HFF-Myc (cell line): ENCODE measurements around the gene COPS9.

Experiments used
- DNase-seq: peaks from one replicate; pipeline ENCODE4 v3.0.0-alpha.2; 2011; ENCODE audit warnings: low read depth; ENCODE audit errors: extremely low read depth
- H3K4me3 ChIP-seq: replicated peaks from 2 replicates; pipeline ENCODE4 v1.5.1; 2011; ENCODE audit warnings: low read depth, mild to moderate bottlenecking, control low read depth, low read length
- TF ChIP-seq, protein P1 (sequence below): IDR thresholded peaks from 2 replicates; pipeline ENCODE4 v1.5.1; 2012; ENCODE audit warnings: mild to moderate bottlenecking, low read depth, low read length, control low read depth; ENCODE audit errors: missing control alignments

The COPS9 gene

GRCh38 chr2:240170354-240170735 lies 34.2 kb upstream of the COPS9 start:
- no peak overlapping the region for H3K4me3 ChIP-seq
- DNase-seq = no peak
- TF ChIP-seq, protein P1, sequence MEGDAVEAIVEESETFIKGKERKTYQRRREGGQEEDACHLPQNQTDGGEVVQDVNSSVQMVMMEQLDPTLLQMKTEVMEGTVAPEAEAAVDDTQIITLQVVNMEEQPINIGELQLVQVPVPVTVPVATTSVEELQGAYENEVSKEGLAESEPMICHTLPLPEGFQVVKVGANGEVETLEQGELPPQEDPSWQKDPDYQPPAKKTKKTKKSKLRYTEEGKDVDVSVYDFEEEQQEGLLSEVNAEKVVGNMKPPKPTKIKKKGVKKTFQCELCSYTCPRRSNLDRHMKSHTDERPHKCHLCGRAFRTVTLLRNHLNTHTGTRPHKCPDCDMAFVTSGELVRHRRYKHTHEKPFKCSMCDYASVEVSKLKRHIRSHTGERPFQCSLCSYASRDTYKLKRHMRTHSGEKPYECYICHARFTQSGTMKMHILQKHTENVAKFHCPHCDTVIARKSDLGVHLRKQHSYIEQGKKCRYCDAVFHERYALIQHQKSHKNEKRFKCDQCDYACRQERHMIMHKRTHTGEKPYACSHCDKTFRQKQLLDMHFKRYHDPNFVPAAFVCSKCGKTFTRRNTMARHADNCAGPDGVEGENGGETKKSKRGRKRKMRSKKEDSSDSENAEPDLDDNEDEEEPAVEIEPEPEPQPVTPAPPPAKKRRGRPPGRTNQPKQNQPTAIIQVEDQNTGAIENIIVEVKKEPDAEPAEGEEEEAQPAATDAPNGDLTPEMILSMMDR = no peak

- H3K4me3 ChIP-seq = no peak overlapping the region
- TF ChIP-seq, protein P1 = no peak
- DNase-seq = no peak
Observed at GRCh38 chr2:240169486-240170353, 33.6 kb upstream of the COPS9 start.

GRCh38 chr2:240168546-240169361 lies 32.6 kb upstream of the COPS9 start:
- no peak overlapping the region for H3K4me3 ChIP-seq
- DNase-seq = no peak
- TF ChIP-seq, protein P1 = no peak

- H3K4me3 ChIP-seq = no peak overlapping the region
- no peak for DNase-seq
- TF ChIP-seq, protein P1 = no peak
Observed at GRCh38 chr2:240168041-240168440, 31.9 kb upstream of the COPS9 start.

- TF ChIP-seq, protein P1 = no peak
- no peak for DNase-seq
- no peak overlapping the region for H3K4me3 ChIP-seq
Observed at GRCh38 chr2:240167588-240167880, 31.4 kb upstream of the COPS9 start.

GRCh38 chr2:240166761-240167587 lies 30.9 kb upstream of the COPS9 start:
- DNase-seq = no peak
- TF ChIP-seq, protein P1 = no peak

More at GRCh38 chr2:240166761-240167587, 30.9 kb upstream of the COPS9 start:
- no peak overlapping the region for H3K4me3 ChIP-seq
